OCI-LY7 (cell line): ENCODE data around the gene COQ5. TPM values are rescaled to one million over a fixed set of nuclear protein-coding genes. Genes with fewer than 3 reads are reported as not detected.

Experiments used
- BruUV-seq: library from RNA; stranded (reverse); fragments of 400-500 nt; replicated peaks from 2 replicates; lab custom pipeline; 2021; lab: Mats Ljungman, UMichigan
- CTCF ChIA-PET: fragments of 300-600 bp; sonication (Branson Sonifier 250); formaldehyde crosslinking; loops from one replicate; lab custom pipeline; 2022; ENCODE audit warnings: antibody characterized with exemption; ENCODE audit not compliant: unreplicated experiment; lab: Charles Lee
- POLR2A ChIA-PET: fragments of 300-600 bp; sonication (Branson Sonifier 250); formaldehyde crosslinking; loops from one replicate; lab custom pipeline; 2022; ENCODE audit warnings: antibody characterized with exemption; lab: Charles Lee
- DNase-seq: peaks from one replicate; pipeline ENCODE4 v3.0.0-alpha.2; 2015; ENCODE audit warnings: low spot score
- H2AFZ ChIP-seq: fragments of 200-600 bp; sonication (generic), shearing (Covaris generic); 2 replicates; pipeline ENCODE4 v1.6.1; 2014; ENCODE audit warnings: mild to moderate bottlenecking, antibody characterized with exemption, low read length, moderate library complexity
- H3K27ac ChIP-seq: fragments of 200-600 bp; sonication (generic); 2 replicates; pipeline ENCODE4 v1.5.1; 2014; ENCODE audit warnings: mixed run types, low read depth, mild to moderate bottlenecking, moderate library complexity, low read length, inconsistent platforms; ENCODE audit not compliant: poor library complexity, severe bottlenecking
- H3K36me3 ChIP-seq: fragments of 200-600 bp; sonication (generic); 2 replicates; pipeline ENCODE4 v1.6.1; 2014; ENCODE audit warnings: mild to moderate bottlenecking, antibody characterized with exemption, low read length, moderate library complexity, mixed read lengths; ENCODE audit not compliant: insufficient read depth
- H3K4me1 ChIP-seq: fragments of 200-600 bp; sonication (generic); 2 replicates; pipeline ENCODE4 v1.5.1; 2014; ENCODE audit warnings: mild to moderate bottlenecking, low read length; ENCODE audit not compliant: insufficient read depth, poor library complexity, severe bottlenecking
- H3K4me2 ChIP-seq: fragments of 200-600 bp; sonication (generic); 2 replicates; pipeline ENCODE4 v1.6.1; 2014; ENCODE audit warnings: mild to moderate bottlenecking, low read length
- H3K4me3 ChIP-seq: fragments of 200-600 bp; sonication (generic); 2 replicates; pipeline ENCODE4 v1.5.1; 2014; ENCODE audit warnings: mild to moderate bottlenecking, low read depth, low read length; ENCODE audit not compliant: poor library complexity, severe bottlenecking
- H3K79me2 ChIP-seq: fragments of 200-600 bp; sonication (generic); 2 replicates; pipeline ENCODE4 v1.6.1; 2016; ENCODE audit warnings: low read depth, mild to moderate bottlenecking, low read length, moderate library complexity, mixed read lengths; ENCODE audit not compliant: insufficient read depth
- H3K9me2 ChIP-seq: fragments of 200-600 bp; sonication (generic); 2 replicates; pipeline ENCODE4 v1.6.1; 2016; ENCODE audit warnings: mild to moderate bottlenecking, low read length, mixed read lengths; ENCODE audit not compliant: insufficient read depth
- H3K9me3 ChIP-seq: fragments of 200-600 bp; sonication (generic); 2 replicates; pipeline ENCODE4 v1.6.1; 2014; ENCODE audit warnings: mild to moderate bottlenecking, mixed run types, low read length, mixed read lengths
- H4K20me1 ChIP-seq: fragments of 200-600 bp; sonication (generic); 2 replicates; pipeline ENCODE4 v1.6.1; 2014; ENCODE audit warnings: mild to moderate bottlenecking, antibody characterized with exemption, low read length, moderate library complexity, mixed read lengths; ENCODE audit not compliant: insufficient read depth
- CTCF ChIP-seq: fragments of 200-600 bp; sonication (generic); conservative IDR thresholded peaks from 2 replicates; pipeline ENCODE4 v1.5.1; 2014; ENCODE audit warnings: mild to moderate bottlenecking, antibody characterized with exemption, low read length, moderate library complexity, mixed read lengths
- EZH2phosphoT487 ChIP-seq: fragments of 200-600 bp; sonication (generic); IDR thresholded peaks from 2 replicates; pipeline ENCODE4 v1.6.1; 2018; ENCODE audit warnings: low read depth, borderline replicate concordance, mild to moderate bottlenecking, mixed run types, antibody characterized with exemption, low read length, moderate library complexity, mixed read lengths
- intact Hi-C: fragments of 100-400 bp; cut with micrococcal nuclease; formaldehyde crosslinking; loops from one replicate; pipeline ENCODE4 v1.10.0; 2022; ENCODE audit not compliant: unreplicated experiment
- total RNA-seq, 2 experiments: library from RNA; depleted of rRNA in 1 of 2; stranded (reverse); fragments of >200 nt in 1 of 2; shearing (Covaris generic) in 1 of 2; gene quantifications; 2 replicates each; pipeline ENCODE4 v1.2.3, GENCODE V29; 2014 to 2022

Gene COQ5
- total RNA-seq, 2 experiments from 2014 or later: 40.9 to 49.5 TPM

GRCh38 chr12:120573560-120573959, 44.6 kb upstream of the COQ5 start:
- CTCF ChIA-PET: no interaction called here
- Histone ChIP-seq H2AFZ (no peak overlapping the region), H3K4me3 (no peak overlapping the region), H3K4me1 (no peaks in the 10 kb centered on the region), H3K9me2 (no peaks in the 10 kb centered on the region), H4K20me1 (no peaks in the 10 kb centered on the region), H3K9me3 (no peaks in the 10 kb centered on the region), H3K79me2 (no peaks in the 10 kb centered on the region), H3K27ac (no peak overlapping the region), H3K4me2 (no peak overlapping the region), H3K36me3 (peaks cover 96% of the 10 kb centered on the region)
- POLR2A ChIA-PET: interaction anchor here (1.6 kb wide), 1 partner anchor 9 kb away, joined by 3 read pairs; no protein-coding TSS in a partner anchor
- no peak for TF ChIP-seq CTCF
- no peak for TF ChIP-seq EZH2phosphoT487
- intact Hi-C loops: no loop called here
- no TSS peak for BruUV-seq
- DNase-seq: no peak

- peaks cover 95% of the 10 kb centered on the region for H3K36me3 ChIP-seq
- POLR2A ChIA-PET: interaction anchor here (0.7 to 1.6 kb wide), 2 partner anchors 9 to 53 kb away, joined by 3 to 5 read pairs; no protein-coding TSS in a partner anchor
- BruUV-seq: no TSS peak
These were observed 42.3 kb upstream of the COQ5 start for GRCh38 chr12:120571299-120571698.

More at GRCh38 chr12:120571299-120571698, 42.3 kb upstream of the COQ5 start:
- H3K4me2 ChIP-seq: no peak overlapping the region
- intact Hi-C loops: no loop called here
- H3K4me3 ChIP-seq: no peak overlapping the region
- TF ChIP-seq CTCF (no peak), EZH2phosphoT487 (no peak)
- H3K27ac ChIP-seq: no peak overlapping the region
- no peaks in the 10 kb centered on the region for H3K79me2 ChIP-seq
- no peaks in the 10 kb centered on the region for H3K4me1 ChIP-seq
- no peaks in the 10 kb centered on the region for H4K20me1 ChIP-seq
- no peaks in the 10 kb centered on the region for H3K9me2 ChIP-seq
- no peak overlapping the region for H2AFZ ChIP-seq
- H3K9me3 ChIP-seq: no peaks in the 10 kb centered on the region
- CTCF ChIA-PET: no interaction called here
- no peak for DNase-seq
